ENCODE results near the gene MISP3.

Gene MISP3

GRCh38 chr19:14102102-14102696 is 29.6 kb downstream of the MISP3 start:
- ChIA-PET POLR2A (no interaction called here), CTCF (no interaction called here)
- no peak for DNase-seq (ENCODE audit: extremely low spot score)
- no peak for TF ChIP-seq FOXA1 (IDR thresholded peaks at IDR 0.05)
- no peak for TF ChIP-seq FOXK2 (IDR thresholded peaks at IDR 0.05)
- no peak for TF ChIP-seq SP1 (IDR thresholded peaks at IDR 0.05)
- no peak for TF ChIP-seq PKNOX1 (IDR thresholded peaks at IDR 0.05)
- no peak for TF ChIP-seq HDGF (IDR thresholded peaks at IDR 0.05; ENCODE audit: borderline replicate concordance)
- no peak for TF ChIP-seq NFRKB (IDR thresholded peaks at IDR 0.05)
- TF ChIP-seq ARNT (IDR thresholded peaks at IDR 0.05): no peak
- no peak for TF ChIP-seq FOXM1 (IDR thresholded peaks at IDR 0.05; ENCODE audit: borderline replicate concordance)
- no peak for TF ChIP-seq BHLHE40 (IDR thresholded peaks at IDR 0.05; ENCODE audit: borderline replicate concordance)
- TF ChIP-seq SUZ12 (IDR thresholded peaks at IDR 0.05): no peak
- TF ChIP-seq CTBP1 (IDR thresholded peaks at IDR 0.05; ENCODE audit: borderline replicate concordance): no peak
- no peak for TF ChIP-seq ELF4 (IDR thresholded peaks at IDR 0.05)
- no peak for TF ChIP-seq ZNF384 (IDR thresholded peaks at IDR 0.05)
- TF ChIP-seq TARDBP (IDR thresholded peaks at IDR 0.05): no peak
- no peak for TF ChIP-seq LEF1 (IDR thresholded peaks at IDR 0.05; ENCODE audit: borderline replicate concordance)
- TF ChIP-seq L3MBTL2 (conservative IDR thresholded peaks at IDR 0.05): no peak

- no peak for DNase-seq (ENCODE audit: extremely low spot score)
- ChIA-PET POLR2A (interaction anchor here (1.9 kb wide), 1 partner anchor 34 kb away, joined by 5 read pairs; the partner anchor contains the start of gene ASF1B), CTCF (no interaction called here)
- no peak for TF ChIP-seq CTBP1 (IDR thresholded peaks at IDR 0.05; ENCODE audit: borderline replicate concordance)
- no peak for TF ChIP-seq ARNT (IDR thresholded peaks at IDR 0.05)
- TF ChIP-seq BHLHE40 (IDR thresholded peaks at IDR 0.05; ENCODE audit: borderline replicate concordance): no peak
- no peak for TF ChIP-seq TARDBP (IDR thresholded peaks at IDR 0.05)
- no peak for TF ChIP-seq FOXM1 (IDR thresholded peaks at IDR 0.05; ENCODE audit: borderline replicate concordance)
- no peak for TF ChIP-seq ELF4 (IDR thresholded peaks at IDR 0.05)
- no peak for TF ChIP-seq HDGF (IDR thresholded peaks at IDR 0.05; ENCODE audit: borderline replicate concordance)
Observed at GRCh38 chr19:14102756-14103155, 30.2 kb downstream of the MISP3 start.

GRCh38 chr19:14103310-14103709 is 30.7 kb downstream of the MISP3 start:
- CTCF ChIA-PET: no interaction called here
- POLR2A ChIA-PET: interaction anchor here (0.9 to 1.9 kb wide), 2 partner anchors 9 to 33 kb away, joined by 3 to 5 read pairs; partner anchors contain the start of gene ASF1B
- no peak for TF ChIP-seq CTBP1 (IDR thresholded peaks at IDR 0.05; ENCODE audit: borderline replicate concordance)
- TF ChIP-seq SP1 (IDR thresholded peaks at IDR 0.05): no peak
- no peak for TF ChIP-seq ZNF384 (IDR thresholded peaks at IDR 0.05)
- TF ChIP-seq ARNT (IDR thresholded peaks at IDR 0.05): no peak
- TF ChIP-seq FOXK2 (IDR thresholded peaks at IDR 0.05): no peak
- TF ChIP-seq PKNOX1 (IDR thresholded peaks at IDR 0.05): no peak
- TF ChIP-seq FOXA1 (IDR thresholded peaks at IDR 0.05): no peak
- no peak for TF ChIP-seq BHLHE40 (IDR thresholded peaks at IDR 0.05; ENCODE audit: borderline replicate concordance)
- TF ChIP-seq HDGF (IDR thresholded peaks at IDR 0.05; ENCODE audit: borderline replicate concordance): no peak
- TF ChIP-seq ELF4 (IDR thresholded peaks at IDR 0.05): no peak
- no peak for TF ChIP-seq LEF1 (IDR thresholded peaks at IDR 0.05; ENCODE audit: borderline replicate concordance)
- TF ChIP-seq L3MBTL2 (conservative IDR thresholded peaks at IDR 0.05): no peak
- no peak for TF ChIP-seq NFRKB (IDR thresholded peaks at IDR 0.05)
- no peak for TF ChIP-seq TARDBP (IDR thresholded peaks at IDR 0.05)
- no peak for TF ChIP-seq FOXM1 (IDR thresholded peaks at IDR 0.05; ENCODE audit: borderline replicate concordance)
- TF ChIP-seq SUZ12 (IDR thresholded peaks at IDR 0.05): no peak
- no peak for DNase-seq (ENCODE audit: extremely low spot score)

GRCh38 chr19:14105680-14106079 is 33.1 kb downstream of the MISP3 start:
- DNase-seq (ENCODE audit: extremely low spot score): no peak
- ChIA-PET POLR2A (no interaction called here), CTCF (no interaction called here)
- TF ChIP-seq ELF4 (IDR thresholded peaks at IDR 0.05) (no peak), FOXA1 (IDR thresholded peaks at IDR 0.05) (no peak), L3MBTL2 (conservative IDR thresholded peaks at IDR 0.05) (no peak), TARDBP (IDR thresholded peaks at IDR 0.05) (no peak), BHLHE40 (IDR thresholded peaks at IDR 0.05; ENCODE audit: borderline replicate concordance) (no peak), ZNF384 (IDR thresholded peaks at IDR 0.05) (no peak), ARNT (IDR thresholded peaks at IDR 0.05) (no peak), NFRKB (IDR thresholded peaks at IDR 0.05) (no peak), HDGF (IDR thresholded peaks at IDR 0.05; ENCODE audit: borderline replicate concordance) (no peak), FOXK2 (IDR thresholded peaks at IDR 0.05) (no peak)

- ChIA-PET POLR2A (no interaction called here), CTCF (no interaction called here)
- no peak for DNase-seq (ENCODE audit: extremely low spot score)
Observed at GRCh38 chr19:14106840-14107239, 34.3 kb downstream of the MISP3 start.

GRCh38 chr19:14107581-14108461 is 35.2 kb downstream of the MISP3 start:
- ChIA-PET CTCF (no interaction called here), POLR2A (no interaction called here)
- TF ChIP-seq NFRKB (IDR thresholded peaks at IDR 0.05): no peak
- TF ChIP-seq ZNF384 (IDR thresholded peaks at IDR 0.05): no peak
- no peak for TF ChIP-seq FOXM1 (IDR thresholded peaks at IDR 0.05; ENCODE audit: borderline replicate concordance)
- TF ChIP-seq BHLHE40 (IDR thresholded peaks at IDR 0.05; ENCODE audit: borderline replicate concordance): no peak
- TF ChIP-seq SP1 (IDR thresholded peaks at IDR 0.05): no peak
- TF ChIP-seq SUZ12 (IDR thresholded peaks at IDR 0.05): no peak
- TF ChIP-seq HDGF (IDR thresholded peaks at IDR 0.05; ENCODE audit: borderline replicate concordance): no peak
- TF ChIP-seq ELF4 (IDR thresholded peaks at IDR 0.05): no peak
- TF ChIP-seq TARDBP (IDR thresholded peaks at IDR 0.05): no peak
- TF ChIP-seq FOXK2 (IDR thresholded peaks at IDR 0.05): no peak
- TF ChIP-seq CTBP1 (IDR thresholded peaks at IDR 0.05; ENCODE audit: borderline replicate concordance): no peak
- TF ChIP-seq L3MBTL2 (conservative IDR thresholded peaks at IDR 0.05): no peak
- TF ChIP-seq PKNOX1 (IDR thresholded peaks at IDR 0.05): no peak
- no peak for TF ChIP-seq ARNT (IDR thresholded peaks at IDR 0.05)
- TF ChIP-seq FOXA1 (IDR thresholded peaks at IDR 0.05): no peak
- TF ChIP-seq LEF1 (IDR thresholded peaks at IDR 0.05; ENCODE audit: borderline replicate concordance): no peak
- DNase-seq (ENCODE audit: extremely low spot score): no peak

More at GRCh38 chr19:14106840-14107239, 34.3 kb downstream of the MISP3 start:
- TF ChIP-seq BHLHE40 (IDR thresholded peaks at IDR 0.05; ENCODE audit: borderline replicate concordance): no peak
- no peak for TF ChIP-seq HDGF (IDR thresholded peaks at IDR 0.05; ENCODE audit: borderline replicate concordance)
